ENCODE measurements around the gene VPS13D. TPM values are rescaled to one million over a fixed set of nuclear protein-coding genes. Genes with fewer than 3 reads are reported as not detected.

Gene VPS13D
- total RNA-seq, 1 donor from 2014 or later = 25.8 TPM

- H3K36me3 ChIP-seq (ENCODE audit: control insufficient read depth, insufficient read depth, low read length) = peaks cover 10% of the 10 kb centered on the region
- DNase-seq (ENCODE audit: low read depth) (no peak), FAIRE-seq (no peak)
- TF ChIP-seq CTCF (IDR thresholded peaks at IDR 0.05; ENCODE audit: insufficient read depth, low read length, severe bottlenecking) = no peak
- no peak overlapping the region for H3K4me3 ChIP-seq (ENCODE audit: low read depth, low read length)
- no peaks in the 10 kb centered on the region for H3K27me3 ChIP-seq (ENCODE audit: control insufficient read depth, insufficient read depth, low read length)
These were observed 112.7 kb downstream of the VPS13D start for GRCh38 chr1:12342401-12343003.

- no peak for TF ChIP-seq CTCF (IDR thresholded peaks at IDR 0.05; ENCODE audit: insufficient read depth, low read length, severe bottlenecking)
- Histone ChIP-seq H3K36me3 (ENCODE audit: control insufficient read depth, insufficient read depth, low read length) (peaks cover 9% of the 10 kb centered on the region), H3K4me3 (ENCODE audit: low read depth, low read length) (no peak overlapping the region), H3K27me3 (ENCODE audit: control insufficient read depth, insufficient read depth, low read length) (no peaks in the 10 kb centered on the region)
- no peak for FAIRE-seq
- no peak for DNase-seq (ENCODE audit: low read depth)
These were observed 114.1 kb downstream of the VPS13D start for GRCh38 chr1:12343823-12344487.

- Histone ChIP-seq H3K4me3 (ENCODE audit: low read depth, low read length) (no peak overlapping the region), H3K36me3 (ENCODE audit: control insufficient read depth, insufficient read depth, low read length) (peaks cover 12% of the 10 kb centered on the region), H3K27me3 (ENCODE audit: control insufficient read depth, insufficient read depth, low read length) (no peaks in the 10 kb centered on the region)
- TF ChIP-seq CTCF (IDR thresholded peaks at IDR 0.05; ENCODE audit: insufficient read depth, low read length, severe bottlenecking) = no peak
- FAIRE-seq (no peak), DNase-seq (ENCODE audit: low read depth) (no peak)
These were observed 114.9 kb downstream of the VPS13D start for GRCh38 chr1:12344596-12345349.

- Histone ChIP-seq H3K4me3 (ENCODE audit: low read depth, low read length) (no peak overlapping the region), H3K36me3 (ENCODE audit: control insufficient read depth, insufficient read depth, low read length) (peaks cover 12% of the 10 kb centered on the region), H3K27me3 (ENCODE audit: control insufficient read depth, insufficient read depth, low read length) (no peaks in the 10 kb centered on the region)
- no peak for DNase-seq (ENCODE audit: low read depth)
- FAIRE-seq = no peak
- no peak for TF ChIP-seq CTCF (IDR thresholded peaks at IDR 0.05; ENCODE audit: insufficient read depth, low read length, severe bottlenecking)
These were observed 115.8 kb downstream of the VPS13D start for GRCh38 chr1:12345350-12346217.

GRCh38 chr1:12346483-12347151 is 116.8 kb downstream of the VPS13D start:
- FAIRE-seq = no peak

More at GRCh38 chr1:12346483-12347151, 116.8 kb downstream of the VPS13D start:
- TF ChIP-seq CTCF (IDR thresholded peaks at IDR 0.05; ENCODE audit: insufficient read depth, low read length, severe bottlenecking) = no peak
- Histone ChIP-seq H3K4me3 (ENCODE audit: low read depth, low read length) (no peak overlapping the region), H3K27me3 (ENCODE audit: control insufficient read depth, insufficient read depth, low read length) (no peaks in the 10 kb centered on the region), H3K36me3 (ENCODE audit: control insufficient read depth, insufficient read depth, low read length) (peaks cover 9% of the 10 kb centered on the region)
- DNase-seq (ENCODE audit: low read depth) = no peak

Measured in bronchial epithelial cell (primary cell).